ENCODE results near the gene PGGT1B. TPM values are rescaled to one million over a fixed set of nuclear protein-coding genes. Genes with fewer than 3 reads are reported as not detected.

Gene PGGT1B
- total RNA-seq, 1 donor from 2014 or later = 47.5 TPM

- no peak for DNase-seq
- no peaks in the 10 kb centered on the region for H3K9me3 ChIP-seq
- H3K4me3 ChIP-seq = no peak overlapping the region
- no peak overlapping the region for H3K27ac ChIP-seq
- H3K36me3 ChIP-seq = no peaks in the 10 kb centered on the region
- H3K27me3 ChIP-seq (ENCODE audit: low read depth) = peaks cover 27% of the 10 kb centered on the region
- no peak for ATAC-seq
- TF ChIP-seq, protein P1, sequence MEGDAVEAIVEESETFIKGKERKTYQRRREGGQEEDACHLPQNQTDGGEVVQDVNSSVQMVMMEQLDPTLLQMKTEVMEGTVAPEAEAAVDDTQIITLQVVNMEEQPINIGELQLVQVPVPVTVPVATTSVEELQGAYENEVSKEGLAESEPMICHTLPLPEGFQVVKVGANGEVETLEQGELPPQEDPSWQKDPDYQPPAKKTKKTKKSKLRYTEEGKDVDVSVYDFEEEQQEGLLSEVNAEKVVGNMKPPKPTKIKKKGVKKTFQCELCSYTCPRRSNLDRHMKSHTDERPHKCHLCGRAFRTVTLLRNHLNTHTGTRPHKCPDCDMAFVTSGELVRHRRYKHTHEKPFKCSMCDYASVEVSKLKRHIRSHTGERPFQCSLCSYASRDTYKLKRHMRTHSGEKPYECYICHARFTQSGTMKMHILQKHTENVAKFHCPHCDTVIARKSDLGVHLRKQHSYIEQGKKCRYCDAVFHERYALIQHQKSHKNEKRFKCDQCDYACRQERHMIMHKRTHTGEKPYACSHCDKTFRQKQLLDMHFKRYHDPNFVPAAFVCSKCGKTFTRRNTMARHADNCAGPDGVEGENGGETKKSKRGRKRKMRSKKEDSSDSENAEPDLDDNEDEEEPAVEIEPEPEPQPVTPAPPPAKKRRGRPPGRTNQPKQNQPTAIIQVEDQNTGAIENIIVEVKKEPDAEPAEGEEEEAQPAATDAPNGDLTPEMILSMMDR (IDR thresholded peaks at IDR 0.05) = no peak
- H3K4me1 ChIP-seq = peaks cover 21% of the 10 kb centered on the region
- intact Hi-C loops (cut with DNase I) = no loop called here
Measured at GRCh38 chr5:115165790-115166189, 96.9 kb downstream of the PGGT1B start.

- Histone ChIP-seq H3K36me3 (no peaks in the 10 kb centered on the region), H3K4me3 (no peak overlapping the region), H3K4me1 (no peaks in the 10 kb centered on the region), H3K27me3 (ENCODE audit: low read depth) (peaks cover 7% of the 10 kb centered on the region), H3K27ac (no peak overlapping the region), H3K9me3 (no peaks in the 10 kb centered on the region)
- TF ChIP-seq, protein P1 (IDR thresholded peaks at IDR 0.05) = no peak
- ATAC-seq (no peak), DNase-seq (no peak)
- intact Hi-C loops (cut with DNase I) = no loop called here
Measured at GRCh38 chr5:115160975-115161475, 101.7 kb downstream of the PGGT1B start.

Other genes with a start within 250 kb of the PGGT1B start
- 5.5 TPM for gene TRIM36, start 93.0 kb downstream of the PGGT1B start, total RNA-seq
- gene CCDC112, start 33.8 kb upstream of the PGGT1B start, total RNA-seq = 7.4 TPM

Data from lower lobe of right lung (tissue), 2 donors.